Thymus (tissue), 11 donors: ENCODE data around the gene COPE. TPM values are rescaled to one million over a fixed set of nuclear protein-coding genes. Genes with fewer than 3 reads are reported as not detected.

Source experiments
- DNase-seq, 9 donors: peaks; one replicate each; pipeline ENCODE4 v3.0.0-alpha.2; 2013; ENCODE audit warnings: low spot score in 9 of 9, low read depth in 6 of 9, missing footprints in 1 of 9
- H3K27ac ChIP-seq, 2 donors: one replicate each; pipeline ENCODE4 v1.5.1; 2013; ENCODE audit warnings: control low read depth in 1 of 2, low read depth in 1 of 2, low read length in 1 of 2, mild to moderate bottlenecking in 1 of 2, moderate library complexity in 1 of 2
- H3K27me3 ChIP-seq, 2 donors: one replicate each; pipeline ENCODE4 v1.5.1; 2013; ENCODE audit warnings: low read length in 1 of 2; ENCODE audit not compliant: control insufficient read depth in 2 of 2, insufficient read depth in 1 of 2
- H3K36me3 ChIP-seq, 2 donors: one replicate each; pipeline ENCODE4 v1.5.1; 2013; ENCODE audit warnings: low read length in 1 of 2, mild to moderate bottlenecking in 1 of 2, moderate library complexity in 1 of 2; ENCODE audit not compliant: control insufficient read depth in 2 of 2, insufficient read depth in 2 of 2
- H3K4me1 ChIP-seq, 2 donors: one replicate each; pipeline ENCODE4 v1.5.1; 2013; ENCODE audit warnings: low read length in 2 of 2; ENCODE audit not compliant: control insufficient read depth in 2 of 2, insufficient read depth in 2 of 2
- H3K4me3 ChIP-seq, 2 donors: one replicate each; pipeline ENCODE4 v1.5.1; 2013; ENCODE audit warnings: low read length in 2 of 2, control low read depth in 1 of 2, mild to moderate bottlenecking in 1 of 2
- H3K9me3 ChIP-seq, 2 donors: one replicate each; pipeline ENCODE4 v1.5.1; 2013; ENCODE audit warnings: low read length in 1 of 2, mild to moderate bottlenecking in 1 of 2; ENCODE audit not compliant: control insufficient read depth in 2 of 2, insufficient read depth in 1 of 2
- WGBS: extraction: QIAGEN DNeasy Blood & Tissue Kit; methylation state at CpG from one replicate; pipeline ENCODE4 v1.1.7; 2013; 5-methylcytosine and 5-hydroxymethylcytosine counted together
- polyA plus RNA-seq: library from polyadenylated mRNA; stranded (reverse); fragments of 200-250 nt; gene quantifications from one replicate; pipeline ENCODE4 v1.2.3, GENCODE V29; 2013
- total RNA-seq: library from RNA; stranded (reverse); fragments of 120-200 nt; gene quantifications from one replicate; pipeline ENCODE4 v1.2.4, GENCODE V29; 2013
- donor health status: healthy.

COPE gene
- total and polyA plus RNA-seq, 2 donors = 180 to 197 TPM

DNA sequence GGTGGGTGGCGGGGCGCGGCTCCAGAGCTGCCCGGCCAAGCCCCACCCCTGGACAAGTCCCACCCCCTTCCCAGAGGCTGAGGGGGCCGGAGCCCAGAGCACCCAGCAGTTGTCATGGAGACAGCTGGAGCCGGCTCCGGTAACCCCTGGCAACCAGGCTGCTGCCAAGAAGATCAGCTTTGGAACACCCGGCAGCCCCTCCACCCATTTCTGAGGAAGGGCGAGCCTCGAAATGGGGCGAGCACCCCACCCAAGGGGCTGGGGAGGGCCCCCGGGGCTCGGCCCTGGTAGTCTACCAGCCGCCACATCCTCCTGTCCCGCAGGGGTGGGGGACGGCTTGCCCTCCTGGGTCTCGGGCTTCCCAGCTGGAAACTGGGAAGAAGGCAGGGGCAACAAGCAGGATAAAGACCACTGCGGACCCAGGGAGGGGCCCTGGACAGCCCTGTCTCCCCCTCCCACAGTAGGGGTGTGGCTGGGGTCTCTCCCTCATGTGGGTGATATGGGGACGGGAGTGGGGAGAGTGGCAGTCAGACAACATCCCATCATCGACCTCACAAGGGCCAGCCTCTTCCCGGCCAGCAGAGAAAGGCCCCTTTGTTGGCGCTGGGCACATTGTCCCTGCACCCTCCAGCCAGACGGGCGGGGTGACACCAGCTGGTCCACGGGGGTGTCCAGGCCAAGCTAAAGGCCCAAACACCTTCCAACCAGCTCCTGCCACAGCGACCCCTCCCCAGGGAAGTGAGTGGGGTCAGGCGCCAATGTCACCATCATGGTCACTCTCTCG lies 24.7 kb downstream of the COPE start:
- 20% methylated on average over 28 of the region's 28 CpGs for WGBS
- Histone ChIP-seq H3K4me1 (peaks cover 4 to 5% of the 10 kb centered on the region in 2 donors), H3K27me3 (peaks cover 38 to 57% of the 10 kb centered on the region in 2 donors), H3K4me3 (no peak overlapping the region), H3K27ac (no peak overlapping the region), H3K36me3 (peaks cover 5 to 11% of the 10 kb centered on the region in 2 donors), H3K9me3 (no peaks in the 10 kb centered on the region)
- DNase-seq = no peak

DNA sequence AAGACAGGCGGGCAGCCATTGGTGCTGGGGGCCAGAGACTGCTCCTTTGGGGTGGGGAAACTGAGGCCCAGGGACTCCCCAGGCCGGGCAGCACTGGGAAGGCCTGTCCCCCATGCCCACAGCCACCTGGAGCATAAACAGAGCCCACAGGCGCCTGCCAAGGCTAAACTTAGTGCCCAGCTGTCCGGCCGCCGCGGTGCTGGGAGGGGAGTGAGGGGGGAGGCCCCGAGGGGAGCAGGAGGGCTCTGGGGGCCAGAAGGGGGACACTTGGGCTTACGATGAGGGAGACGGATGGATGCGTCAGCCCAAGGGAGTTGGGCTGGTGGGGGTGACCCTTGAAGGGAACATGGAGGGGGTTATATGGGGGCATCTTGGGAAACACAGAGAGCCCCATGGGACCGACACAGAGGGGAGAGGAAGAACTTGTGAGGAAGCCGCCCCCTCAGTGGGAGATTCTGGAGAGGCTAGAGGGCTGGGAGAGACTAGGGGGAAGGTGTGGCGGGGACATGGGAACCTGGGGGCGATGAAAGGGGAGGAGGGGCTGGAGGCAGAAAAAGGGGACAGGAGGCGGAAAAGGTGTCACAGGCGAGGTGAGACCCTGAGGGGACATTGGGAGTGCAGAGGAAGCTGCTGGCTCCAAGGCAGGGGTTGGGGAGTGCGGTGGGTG lies 25.5 kb downstream of the COPE start:
- Histone ChIP-seq H3K36me3 (peaks cover 0 to 4% of the 10 kb centered on the region in 2 donors), H3K27me3 (peaks cover 38 to 57% of the 10 kb centered on the region in 2 donors), H3K9me3 (no peaks in the 10 kb centered on the region), H3K4me1 (peaks cover 4 to 5% of the 10 kb centered on the region in 2 donors), H3K4me3 (no peak overlapping the region), H3K27ac (no peak overlapping the region)
- no peak for DNase-seq
- WGBS = 79% methylated on average over 18 of the region's 18 CpGs

DNA sequence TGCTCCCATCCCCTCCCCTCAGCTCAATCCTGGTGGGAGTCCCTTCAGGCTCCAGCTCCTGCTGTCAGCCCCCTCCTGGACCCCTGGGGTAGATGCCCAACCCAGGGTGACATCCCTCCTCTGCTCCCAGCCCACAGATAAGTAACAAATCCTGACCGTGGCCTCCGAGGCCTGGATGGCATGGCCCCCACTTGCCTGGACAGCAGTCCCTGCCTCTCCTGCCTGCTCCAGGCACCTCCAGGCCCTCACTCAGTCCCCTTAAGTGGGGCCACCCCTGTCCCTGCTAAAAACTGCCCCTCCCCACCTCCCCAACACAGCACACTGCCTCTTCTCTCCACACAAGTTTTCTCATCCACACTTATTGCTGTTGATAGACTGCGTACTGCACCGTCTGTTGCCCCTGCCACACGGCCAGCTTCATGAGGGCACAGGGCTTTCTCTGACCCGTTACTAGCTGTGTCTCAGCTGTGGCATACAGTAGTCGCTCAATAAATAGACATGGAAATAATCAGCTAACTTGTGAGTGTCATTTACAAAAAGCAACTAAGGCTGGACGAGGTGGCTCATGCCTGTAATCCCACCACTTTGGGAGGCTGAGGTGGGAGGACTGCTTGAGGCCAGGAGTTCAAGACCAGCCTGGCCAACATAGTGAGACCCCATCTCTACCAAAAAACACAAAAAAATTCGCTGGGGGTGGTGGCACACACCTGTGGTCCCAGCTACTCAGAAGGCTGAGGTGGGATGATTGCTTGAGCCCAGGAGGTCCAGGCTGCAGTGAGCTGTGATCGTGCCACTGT lies 29.0 kb downstream of the COPE start:
- H3K27me3 ChIP-seq = peaks cover 17 to 35% of the 10 kb centered on the region in 2 donors
- H3K4me3 ChIP-seq = no peak overlapping the region
- H3K9me3 ChIP-seq = peaks cover 0 to 6% of the 10 kb centered on the region in 2 donors
- no peaks in the 10 kb centered on the region for H3K36me3 ChIP-seq
- H3K4me1 ChIP-seq = no peaks in the 10 kb centered on the region
- WGBS = 90% methylated on average over 10 of the region's 10 CpGs
- DNase-seq = no peak
- H3K27ac ChIP-seq = no peak overlapping the region

DNA sequence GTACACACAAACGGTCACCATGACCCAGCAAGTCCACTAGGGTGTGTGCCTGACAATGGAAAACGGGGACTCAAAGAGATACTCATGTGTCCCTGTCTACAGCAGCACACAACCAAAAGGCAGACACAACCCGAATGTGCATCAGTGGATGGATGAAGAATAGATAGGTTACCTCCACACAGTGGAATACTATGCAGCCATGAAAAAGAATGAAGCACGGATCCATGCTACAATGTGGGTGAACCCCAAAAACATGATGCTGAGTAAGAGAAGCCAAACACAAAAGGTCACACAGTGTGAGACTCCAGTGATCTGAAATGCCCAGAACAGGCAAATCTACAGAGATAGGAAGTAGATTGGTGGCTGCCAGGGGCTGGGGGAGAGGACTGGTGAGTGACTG lies 32.2 kb downstream of the COPE start:
- WGBS = 98% methylated on average over 4 of the region's 4 CpGs

DNA sequence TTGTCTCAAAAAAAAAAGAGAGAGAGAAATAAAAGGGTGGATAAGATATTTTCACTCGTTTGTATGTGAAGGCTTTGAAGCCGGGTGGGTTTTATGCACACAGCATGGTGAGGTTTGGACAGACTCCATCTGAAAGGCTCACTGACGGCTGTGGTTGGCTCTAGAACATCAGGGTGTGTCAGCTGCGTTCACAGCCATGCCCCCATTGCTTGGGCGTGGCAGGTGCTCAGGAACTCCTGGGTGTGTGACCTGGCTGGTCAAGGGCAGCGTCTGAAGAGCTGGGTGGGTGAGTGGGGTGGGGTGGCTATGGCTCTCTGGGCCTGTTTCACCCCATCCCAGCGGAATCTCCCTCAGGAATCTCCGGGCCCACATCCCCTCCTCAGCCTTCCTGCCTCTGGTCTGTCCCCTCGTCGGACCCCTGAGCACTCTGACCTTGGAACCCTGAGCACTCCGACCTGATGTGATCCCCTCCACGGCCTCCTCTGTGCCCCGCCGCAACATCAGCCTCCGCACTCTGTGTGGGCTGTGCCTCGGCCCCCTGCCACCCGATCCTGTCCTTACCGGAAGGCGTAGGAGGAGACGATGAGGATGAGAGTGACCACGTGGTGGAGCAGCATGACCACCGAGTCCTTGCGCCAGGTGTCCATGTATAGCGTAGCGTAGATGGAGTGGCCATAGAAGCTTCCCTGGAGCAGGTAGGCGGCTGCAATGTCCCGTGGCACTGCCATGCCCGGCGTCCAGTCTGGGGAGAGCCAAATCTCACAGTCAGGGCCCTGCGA lies 35.5 kb downstream of the COPE start:
- 93% methylated on average over 30 of the region's 30 CpGs for WGBS
- Histone ChIP-seq H3K27ac (no peak overlapping the region), H3K36me3 (no peaks in the 10 kb centered on the region), H3K9me3 (peaks cover 0 to 11% of the 10 kb centered on the region in 2 donors), H3K4me3 (no peak overlapping the region), H3K4me1 (no peaks in the 10 kb centered on the region), H3K27me3 (no peaks in the 10 kb centered on the region)
- DNase-seq = no peak

More for the DNA sequence above, 32.2 kb downstream of the COPE start:
- H3K27ac ChIP-seq = no peak overlapping the region
- H3K36me3 ChIP-seq = no peaks in the 10 kb centered on the region
- no peak overlapping the region for H3K4me3 ChIP-seq
- no peaks in the 10 kb centered on the region for H3K4me1 ChIP-seq
- DNase-seq = no peak
- peaks cover 0 to 6% of the 10 kb centered on the region in 2 donors for H3K9me3 ChIP-seq
- H3K27me3 ChIP-seq = peaks cover 0 to 8% of the 10 kb centered on the region in 2 donors

DNA sequence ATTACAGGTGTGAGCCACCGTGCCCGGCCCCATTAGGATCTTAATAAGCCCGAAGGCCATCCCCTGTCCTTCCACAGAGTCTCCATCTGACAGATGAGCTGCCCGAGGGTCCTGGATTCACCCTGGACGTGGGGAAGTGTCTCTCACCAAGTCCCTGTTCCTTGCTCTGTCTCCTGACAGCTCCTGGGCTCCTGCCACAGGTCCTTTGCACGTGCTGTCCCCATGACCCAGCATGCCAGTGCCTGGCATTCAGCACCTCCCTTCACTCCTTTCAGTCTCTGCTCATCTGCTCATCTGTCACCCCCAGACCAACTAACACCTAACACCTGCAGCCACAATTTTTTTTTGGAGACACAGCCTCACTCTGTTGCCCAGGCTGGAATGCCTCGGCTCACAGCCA lies 37.7 kb downstream of the COPE start:
- peaks cover 0 to 4% of the 10 kb centered on the region in 2 donors for H3K27me3 ChIP-seq
- no peak overlapping the region for H3K4me3 ChIP-seq
- H3K4me1 ChIP-seq = no peaks in the 10 kb centered on the region
- 91% methylated on average over 7 of the region's 7 CpGs for WGBS
- H3K36me3 ChIP-seq = no peaks in the 10 kb centered on the region
- DNase-seq = no peak
- no peak overlapping the region for H3K27ac ChIP-seq
- peaks cover 0 to 14% of the 10 kb centered on the region in 2 donors for H3K9me3 ChIP-seq

DNA sequence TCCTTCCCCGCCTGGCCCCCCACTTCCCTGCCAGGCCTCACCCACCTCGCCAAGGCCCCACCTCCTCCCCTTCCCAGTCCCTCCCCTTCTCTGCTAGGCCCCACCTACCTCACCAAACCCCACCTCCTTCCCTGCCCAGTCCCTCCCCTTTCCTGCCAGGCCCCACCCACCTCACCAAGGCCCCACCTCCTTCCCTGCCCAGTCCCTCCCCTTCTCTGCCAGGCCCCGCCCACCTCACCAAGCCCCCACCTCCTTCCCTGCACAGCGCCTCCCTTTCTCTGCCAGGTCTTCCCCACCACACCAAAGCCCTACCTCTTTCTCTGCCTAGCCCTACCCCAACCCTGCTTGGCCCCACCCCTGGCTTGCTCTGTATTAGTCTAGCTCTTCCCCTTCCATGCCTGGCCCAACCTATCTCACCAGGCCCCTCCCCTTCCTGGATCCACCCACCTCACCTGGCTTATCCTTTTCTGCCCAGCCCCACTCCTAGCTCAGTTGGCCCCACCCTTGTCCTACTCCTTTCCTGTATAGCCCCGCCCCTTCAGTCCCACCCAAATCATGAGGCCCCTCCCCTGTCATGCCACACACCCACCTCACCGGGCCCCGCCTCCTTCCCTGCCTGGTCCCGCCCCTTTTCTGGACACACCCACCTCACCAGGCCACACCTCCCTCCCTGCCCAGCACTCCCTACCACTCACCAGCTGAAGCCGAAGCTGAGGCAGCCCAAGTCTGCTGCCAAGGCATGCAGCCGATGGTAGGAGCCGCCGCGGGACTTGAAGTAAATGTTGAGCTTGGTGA lies 39.4 kb downstream of the COPE start:
- no peak for DNase-seq
- H3K36me3 ChIP-seq = no peaks in the 10 kb centered on the region
- no peak overlapping the region for H3K4me3 ChIP-seq
- H3K27me3 ChIP-seq = peaks cover 0 to 4% of the 10 kb centered on the region in 2 donors
- no peak overlapping the region for H3K27ac ChIP-seq
- no peaks in the 10 kb centered on the region for H3K4me1 ChIP-seq
- WGBS = 78% methylated on average over 13 of the region's 13 CpGs
- peaks cover 0 to 15% of the 10 kb centered on the region in 2 donors for H3K9me3 ChIP-seq
